ENCODE results near the gene ENAM.
A peak's percentile ranks its signal among the peaks of the same experiment; 100 is the strongest.
"Not testable (repeated sequence)": the region's sequence is repeated elsewhere in the genome, so short reads cannot be mapped to it uniquely, and the experiment has no call there.

The ENAM gene

DNA sequence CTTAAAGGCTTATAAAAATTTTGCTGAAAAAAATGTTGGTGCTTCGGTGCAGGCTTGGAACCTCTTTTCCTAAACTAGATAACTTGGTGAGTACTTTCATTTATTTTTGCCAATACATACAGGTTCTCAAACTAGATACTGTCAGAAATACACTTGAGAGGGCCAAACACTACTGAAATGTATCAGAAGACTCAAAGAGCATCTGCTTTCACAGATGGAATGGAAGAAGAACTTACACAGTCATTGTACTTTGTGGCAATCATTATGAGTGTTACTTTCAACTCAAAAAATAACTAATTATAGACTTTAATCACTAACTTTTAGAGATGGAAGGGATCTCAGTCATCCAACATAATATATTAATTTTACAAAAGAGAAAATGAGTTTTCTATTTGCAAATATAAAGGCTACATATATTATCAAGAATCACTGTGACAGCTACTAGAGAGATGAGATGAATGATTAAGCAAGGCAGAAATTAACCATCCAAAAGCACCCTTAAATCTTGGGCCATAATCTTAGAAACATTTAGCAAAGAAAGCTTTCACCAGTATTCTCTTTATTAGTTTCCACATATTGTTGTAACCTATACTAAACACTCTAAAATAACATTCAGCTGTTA lies 1.0 kb downstream of the ENAM start:
- DNase-seq (ENCODE audit: low spot score), result no peak

DNA sequence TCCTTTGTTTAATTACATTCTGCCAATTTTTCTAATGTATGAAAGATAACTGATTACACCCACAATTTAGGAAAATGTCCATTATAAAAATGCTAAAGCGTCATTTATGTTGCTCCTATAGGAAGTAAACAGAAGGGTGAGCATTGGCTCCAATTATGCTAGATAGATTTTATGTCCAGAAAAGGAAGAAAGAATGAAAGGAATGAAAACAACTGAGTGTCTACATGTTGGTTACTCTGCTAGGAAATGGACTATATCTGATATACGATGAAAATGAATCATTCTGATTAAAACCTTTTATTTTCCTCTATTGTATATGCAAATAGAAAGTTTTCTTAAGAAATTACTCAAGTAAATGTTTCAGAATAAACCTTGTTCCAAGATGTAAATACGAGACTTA lies 1.6 kb downstream of the ENAM start:
- no peak for DNase-seq (ENCODE audit: low spot score)

DNA sequence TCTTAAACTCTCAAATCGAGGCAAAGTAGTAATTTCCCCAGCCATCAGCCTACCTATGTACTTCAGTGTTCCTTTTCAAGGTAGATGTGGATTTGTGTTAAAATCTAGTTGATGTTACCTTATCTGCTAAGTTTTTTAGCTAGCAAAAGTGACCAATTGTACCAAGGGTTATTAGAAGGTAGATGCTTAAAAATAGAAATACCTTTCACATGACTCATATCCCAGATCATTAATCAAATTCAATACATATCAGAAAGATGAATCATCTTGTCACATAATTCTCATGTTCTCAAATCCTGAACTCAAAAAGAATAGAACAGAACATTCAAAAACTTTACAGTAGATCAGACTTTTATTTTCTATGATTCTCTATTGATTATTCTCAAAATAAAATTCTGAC lies 3.5 kb downstream of the ENAM start:
- DNase-seq (ENCODE audit: low spot score), result no peak

DNA sequence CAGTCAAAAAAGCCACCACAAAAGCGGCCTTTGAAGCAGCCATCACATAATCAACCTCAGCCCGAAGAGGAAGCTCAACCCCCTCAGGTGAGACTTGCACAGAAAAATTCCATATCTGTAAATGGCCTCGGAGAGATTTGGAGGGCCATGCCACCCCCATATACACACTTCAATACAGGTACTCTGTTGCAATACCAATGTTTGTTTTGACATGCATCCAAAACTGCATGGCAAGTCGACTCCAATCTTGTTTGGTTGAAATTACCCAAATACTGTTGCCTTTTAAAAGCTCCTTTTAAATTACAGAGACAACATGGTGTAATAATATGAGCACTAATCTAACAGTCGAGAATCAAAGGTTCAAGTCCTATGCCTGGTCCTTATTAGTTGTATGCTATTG lies 5.9 kb downstream of the ENAM start:
- DNase-seq (ENCODE audit: low spot score), result no peak

DNA sequence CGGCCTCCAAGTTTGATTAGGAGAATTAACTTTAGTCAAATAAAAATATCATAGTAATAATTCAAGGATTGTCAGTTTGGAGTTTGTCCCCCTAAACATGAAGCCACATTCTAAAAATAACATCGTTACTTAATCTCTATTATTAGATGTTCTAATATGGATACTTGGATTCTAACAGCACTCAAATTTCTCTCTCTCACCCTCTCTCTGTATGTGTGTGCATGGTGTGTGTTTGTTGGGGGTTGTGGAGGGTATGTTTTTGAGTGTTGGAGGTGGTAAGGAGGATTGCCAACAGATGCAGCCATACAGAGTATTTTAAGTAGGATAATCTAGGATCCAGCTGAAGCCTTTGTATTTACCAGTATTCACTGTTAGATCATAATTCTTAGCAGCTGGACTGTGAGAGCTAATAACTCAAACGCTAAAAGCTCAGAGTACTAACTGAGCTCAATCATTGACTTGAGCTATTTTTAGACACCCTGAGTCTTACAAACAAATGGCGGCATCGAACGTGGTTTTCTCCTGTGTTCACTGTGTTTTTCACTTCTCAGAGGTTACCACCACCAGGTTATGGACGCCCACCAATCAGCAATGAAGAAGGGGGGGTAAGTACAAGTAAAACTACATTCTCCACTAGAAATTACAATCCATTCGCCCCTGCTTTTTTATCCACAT lies 8.8 kb downstream of the ENAM start:
- DNase-seq (ENCODE audit: low spot score), result peak; percentile 8

DNA sequence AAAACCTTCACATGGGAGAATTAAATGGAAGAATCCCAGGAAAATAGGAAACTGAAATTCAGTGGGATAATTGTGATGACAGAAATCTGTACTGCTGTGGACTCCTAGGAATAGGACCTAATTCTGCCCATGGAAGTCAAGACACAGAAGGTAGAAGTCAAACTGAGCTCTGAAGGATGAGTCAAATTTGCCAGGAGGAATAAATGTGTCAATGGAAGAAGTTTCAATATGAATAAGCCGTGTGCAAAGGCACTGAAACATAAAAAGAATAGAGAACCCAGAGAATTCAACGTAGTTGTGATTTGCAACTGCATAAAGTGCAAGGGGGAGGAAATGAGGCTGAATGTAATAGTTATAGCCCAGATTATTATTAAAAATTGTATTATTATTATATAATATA lies 11.6 kb downstream of the ENAM start:
- DNase-seq (ENCODE audit: low spot score), result no peak

DNA sequence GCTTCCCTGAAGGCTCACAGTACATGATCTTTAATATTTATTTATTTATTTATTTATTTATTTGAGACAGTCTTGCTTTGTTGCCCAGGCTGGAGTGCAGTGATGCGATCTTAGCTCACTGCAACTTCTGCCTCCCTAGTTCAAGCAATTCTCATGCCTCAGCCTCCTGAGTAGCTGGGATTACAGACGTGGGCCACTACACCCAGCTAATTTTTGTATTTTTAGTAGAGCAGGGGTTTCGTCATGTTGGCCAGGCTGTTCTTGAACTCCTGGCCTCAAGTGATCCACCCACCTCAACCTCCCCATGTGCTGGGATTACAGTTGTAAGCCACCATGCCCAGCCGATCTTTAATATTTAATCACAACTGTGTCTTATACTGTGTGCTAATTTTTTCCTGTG lies 22.2 kb downstream of the ENAM start:
- DNase-seq (ENCODE audit: low spot score), result not testable (repeated sequence)

DNA sequence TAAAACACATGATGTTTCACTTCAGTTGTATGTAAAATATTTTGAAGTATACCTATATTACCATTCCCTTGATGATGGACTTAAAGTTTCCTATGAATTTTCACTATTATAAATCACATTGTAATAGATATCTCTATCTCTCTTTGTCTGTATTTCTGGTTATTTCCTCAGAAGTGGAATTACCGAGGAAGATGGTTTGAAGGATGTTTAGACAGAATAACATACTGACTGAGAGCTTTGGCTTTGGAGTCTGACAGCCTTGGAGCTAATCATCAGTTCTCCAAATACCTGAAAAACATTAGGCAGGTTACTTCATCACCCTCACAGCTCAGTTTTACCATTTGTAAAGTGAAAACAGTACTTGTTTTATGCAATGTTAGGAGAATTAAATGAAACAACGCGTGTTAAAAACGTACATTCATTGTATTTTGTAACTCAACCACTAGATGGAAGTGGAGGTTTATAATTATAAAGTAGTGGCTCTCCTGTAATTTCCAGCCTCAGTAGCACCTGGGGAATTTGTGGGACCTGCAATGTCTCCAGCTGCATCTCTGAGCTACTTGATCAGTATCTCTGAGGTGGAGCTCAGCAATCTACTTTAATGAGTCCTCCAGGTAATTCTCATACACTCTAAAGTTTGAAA lies 23.4 kb downstream of the ENAM start:
- DNase-seq (ENCODE audit: low spot score), result peak; percentile 57

DNA sequence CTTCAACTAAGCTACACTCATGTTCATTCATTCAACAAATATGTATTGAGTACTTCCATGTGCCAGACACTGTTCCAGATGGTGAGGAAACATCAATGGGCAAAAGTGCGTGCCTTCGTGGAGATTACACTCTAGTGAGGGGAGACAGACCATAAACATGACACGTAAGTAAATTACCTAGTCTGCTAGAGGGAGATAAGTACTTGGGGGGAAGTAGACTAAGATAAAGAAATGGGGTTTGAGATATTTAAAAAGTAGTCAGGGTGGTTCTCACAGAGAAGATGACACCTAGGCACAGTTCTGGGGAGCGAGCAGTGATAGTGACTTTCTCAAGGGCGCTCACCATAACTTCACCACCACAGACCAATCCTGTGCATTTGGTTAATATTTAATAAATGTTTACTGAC lies 26.1 kb downstream of the ENAM start:
- peak; percentile 10 for DNase-seq (ENCODE audit: low spot score)

DNA sequence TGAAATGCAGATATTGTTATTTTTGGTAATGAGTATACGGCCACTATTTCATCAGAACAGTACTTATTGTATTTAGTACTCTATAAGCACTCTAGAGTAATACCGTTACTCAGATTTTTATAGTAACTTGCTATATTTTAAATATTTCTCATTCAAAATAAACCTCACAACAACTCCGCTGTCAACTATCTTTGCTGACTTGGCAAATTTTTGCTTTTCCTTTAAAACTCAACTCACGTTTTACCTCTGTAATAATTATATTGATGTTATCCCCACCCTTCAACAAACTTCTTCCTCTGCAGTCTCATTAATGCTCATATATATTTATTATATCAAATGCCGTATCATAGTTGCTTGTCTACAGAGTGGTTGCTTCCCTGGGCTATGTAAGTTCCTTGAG lies 28.8 kb downstream of the ENAM start:
- no peak for DNase-seq (ENCODE audit: low spot score)

DNA sequence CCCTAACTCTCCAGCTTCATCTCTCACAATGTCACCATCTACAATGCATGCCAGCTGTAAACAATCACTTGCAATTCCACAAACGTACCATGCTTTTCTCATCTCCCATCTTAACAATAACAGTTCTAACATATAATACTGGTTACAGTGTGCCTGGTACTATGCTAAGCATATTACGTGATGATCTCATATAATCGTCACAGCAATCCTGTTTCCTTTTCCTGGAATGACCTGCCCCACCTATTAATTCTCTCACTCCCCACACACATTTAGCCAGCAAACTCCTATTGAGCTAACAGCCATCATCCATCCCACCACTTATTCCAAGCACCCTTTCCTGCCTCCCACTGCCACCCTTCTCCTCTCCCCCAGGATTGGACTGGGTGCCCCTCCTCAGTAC lies 29.9 kb downstream of the ENAM start:
- no peak for DNase-seq (ENCODE audit: low spot score)

DNA sequence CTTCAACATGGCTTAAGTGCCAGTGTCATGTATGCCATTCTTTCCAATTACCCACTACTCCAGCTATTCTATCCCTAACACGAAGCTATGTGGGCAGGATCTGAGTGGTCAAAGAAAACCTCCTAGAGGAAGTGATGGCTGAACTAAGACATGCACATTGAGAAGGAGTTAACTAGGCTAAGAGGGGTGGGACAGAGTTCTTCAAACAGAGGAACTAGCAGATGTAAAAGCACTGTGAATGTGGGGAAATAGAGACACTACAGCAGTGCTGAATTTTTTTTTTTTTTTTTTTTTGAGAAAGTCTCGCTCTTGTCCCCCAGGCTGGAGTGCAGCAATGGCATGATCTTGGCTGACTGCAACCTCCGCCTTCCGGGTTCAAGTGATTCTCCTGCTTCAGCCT lies 31.6 kb downstream of the ENAM start:
- DNase-seq (ENCODE audit: low spot score), result no peak

DNA sequence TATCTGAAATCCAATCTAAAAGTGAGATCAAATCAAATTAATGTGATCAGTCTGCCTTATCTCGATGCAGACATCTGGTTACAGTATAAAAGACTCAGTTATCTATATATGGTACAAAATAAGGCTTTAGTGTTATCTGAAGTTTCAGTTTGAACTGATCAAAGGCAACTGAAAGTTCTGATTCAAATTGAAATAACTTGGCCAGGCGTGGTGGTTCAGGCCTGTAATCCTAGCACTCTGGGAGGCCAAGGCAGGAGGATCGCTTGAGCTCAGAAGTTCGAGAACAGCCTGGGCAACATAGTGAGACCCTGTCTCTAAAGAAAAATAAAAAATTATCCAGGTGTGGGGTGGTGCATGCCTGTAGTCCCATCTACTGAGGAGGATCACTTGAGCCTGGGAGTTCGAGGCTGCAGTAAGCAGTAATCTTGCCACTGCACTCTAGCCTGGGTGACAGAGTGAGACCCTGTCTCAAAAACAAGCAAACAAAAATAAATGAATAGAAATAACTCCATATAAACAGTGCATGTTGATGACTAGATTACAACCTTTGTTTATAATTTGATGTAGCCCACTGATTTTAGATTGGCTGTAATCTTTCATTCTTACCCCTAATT lies 32.9 kb downstream of the ENAM start:
- not testable (repeated sequence) for DNase-seq (ENCODE audit: low spot score)

DNA sequence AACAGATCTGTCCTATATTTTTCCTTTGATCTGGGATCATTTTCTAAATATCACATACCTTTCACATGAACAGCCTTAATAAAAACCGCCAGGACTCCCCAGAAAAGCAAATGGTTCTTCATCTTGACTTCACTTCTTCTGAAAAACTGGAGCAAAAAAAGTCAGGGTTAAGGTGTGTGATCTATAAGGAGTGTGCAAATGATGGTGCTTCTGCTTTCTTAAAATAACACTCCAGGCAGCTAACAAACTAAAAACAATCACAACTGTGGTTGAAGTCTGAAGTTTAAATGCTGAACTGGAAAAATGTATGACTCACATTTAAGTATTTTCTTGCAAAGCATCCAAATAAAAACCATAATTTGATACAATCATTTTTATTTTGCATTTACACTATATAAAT lies 37.8 kb downstream of the ENAM start, which contains the start of gene JCHAIN:
JCHAIN (minus strand) TSS at position 140 of the 400 bp plus-strand sequence; CDS start at position 122, 18 bp downstream.
- DNase-seq (ENCODE audit: low spot score), result peak; percentile 28

DNA sequence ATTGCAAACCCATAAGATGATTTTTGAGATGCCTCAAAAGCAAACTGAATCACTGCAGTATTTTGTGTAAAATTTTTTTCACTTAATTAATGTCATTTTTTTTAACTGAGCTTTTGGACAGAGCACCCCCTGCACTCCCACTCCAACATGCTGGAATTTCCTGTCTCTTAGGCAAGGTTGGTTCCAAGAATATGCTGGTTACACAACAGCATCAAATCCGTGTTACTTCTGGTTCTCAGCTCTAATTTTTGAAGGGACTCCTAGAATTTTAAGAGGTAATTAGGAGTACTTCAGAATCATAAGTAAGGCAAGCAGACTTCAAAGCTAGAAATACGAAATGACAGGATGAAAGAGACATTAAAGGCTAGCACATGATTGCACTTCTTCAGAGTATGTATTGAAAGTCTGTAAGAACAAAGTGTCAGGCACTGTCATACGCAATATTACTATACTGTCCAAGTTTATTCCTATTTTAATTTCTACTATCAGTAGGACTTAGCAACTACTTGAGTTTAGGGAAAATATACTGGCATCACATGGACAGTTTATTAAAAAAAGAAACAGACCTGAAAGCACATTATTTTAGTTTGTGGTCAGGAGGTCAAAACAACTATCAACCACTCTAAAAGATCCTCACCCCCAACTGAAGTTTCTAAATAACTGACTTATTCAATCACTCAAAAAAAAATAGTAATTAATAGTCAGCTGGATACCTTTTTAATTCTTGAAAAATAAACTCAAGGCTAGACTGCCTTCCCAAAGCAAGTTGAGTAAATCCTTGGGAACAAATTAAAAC lies 39.4 kb downstream of the ENAM start:
- peak; percentile 66 for DNase-seq (ENCODE audit: low spot score)

DNA sequence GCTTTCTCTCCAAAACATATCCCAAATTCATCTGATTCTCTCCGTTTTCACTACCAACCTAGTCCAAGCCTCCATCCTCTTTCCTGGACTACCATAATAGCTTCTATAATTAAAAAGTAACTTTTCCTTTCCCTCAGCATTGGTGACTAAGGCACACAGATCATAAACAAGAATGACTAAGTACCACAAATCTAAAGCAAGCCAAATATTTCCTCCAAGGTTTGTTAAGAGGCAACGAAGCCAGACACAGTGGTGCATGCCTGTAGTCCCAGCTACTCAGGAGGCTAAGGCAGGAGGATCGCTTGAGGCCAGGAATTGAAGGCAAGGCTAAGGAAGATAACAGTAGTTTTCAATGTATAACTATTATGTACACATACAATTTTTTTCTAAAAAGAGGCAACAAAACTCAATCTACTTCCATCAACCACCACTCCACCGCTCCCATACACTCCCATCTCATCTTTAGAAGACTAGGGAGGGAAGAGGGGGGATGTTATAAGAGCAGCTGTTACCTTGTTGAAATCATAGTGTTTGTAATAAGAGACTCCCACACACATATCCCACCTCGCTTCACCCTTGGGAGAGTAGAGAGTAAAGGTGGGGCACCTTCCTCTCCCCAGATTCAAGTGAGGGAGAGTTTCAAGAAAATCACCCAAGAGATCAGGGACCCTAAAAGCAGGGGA lies 41.9 kb downstream of the ENAM start:
- peak; percentile 33 for DNase-seq (ENCODE audit: low spot score)

DNA sequence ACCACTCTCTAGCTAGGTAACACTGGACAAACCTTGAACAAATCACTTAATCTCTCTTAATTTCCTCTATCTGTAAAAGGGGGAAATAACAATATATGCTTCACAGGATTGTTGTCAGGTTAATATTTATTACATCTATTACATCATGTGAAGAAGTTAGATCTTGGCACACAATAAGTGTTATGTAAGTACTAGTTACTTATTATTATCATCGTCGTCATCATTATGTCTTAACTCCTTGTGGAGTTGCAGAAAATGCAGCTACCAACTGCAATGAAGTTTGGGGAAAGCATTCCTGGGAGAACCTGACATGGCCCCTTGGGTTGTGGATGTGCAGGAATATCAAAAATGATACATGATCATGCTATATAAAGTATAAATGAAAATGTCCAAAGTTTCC lies 42.5 kb downstream of the ENAM start:
- no peak for DNase-seq (ENCODE audit: low spot score)

DNA sequence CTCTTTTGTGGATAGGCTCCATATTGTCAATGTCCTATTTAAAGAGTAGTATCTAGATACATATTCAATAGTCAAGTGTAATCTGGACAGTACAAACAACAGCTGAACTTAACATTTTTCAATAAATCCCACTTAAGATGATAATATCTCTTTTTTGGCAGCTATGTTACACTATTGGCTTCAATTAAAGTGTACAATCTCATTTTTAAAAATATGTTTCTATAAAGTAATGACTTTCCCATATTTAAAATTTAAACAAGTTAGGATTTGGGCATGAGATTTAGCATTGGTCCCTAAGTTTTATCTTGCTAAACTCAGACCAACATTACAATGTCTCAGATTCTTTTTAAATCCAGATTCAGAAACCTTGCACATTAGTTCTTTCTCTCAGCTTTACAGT lies 45.6 kb downstream of the ENAM start:
- no peak for DNase-seq (ENCODE audit: low spot score)

DNA sequence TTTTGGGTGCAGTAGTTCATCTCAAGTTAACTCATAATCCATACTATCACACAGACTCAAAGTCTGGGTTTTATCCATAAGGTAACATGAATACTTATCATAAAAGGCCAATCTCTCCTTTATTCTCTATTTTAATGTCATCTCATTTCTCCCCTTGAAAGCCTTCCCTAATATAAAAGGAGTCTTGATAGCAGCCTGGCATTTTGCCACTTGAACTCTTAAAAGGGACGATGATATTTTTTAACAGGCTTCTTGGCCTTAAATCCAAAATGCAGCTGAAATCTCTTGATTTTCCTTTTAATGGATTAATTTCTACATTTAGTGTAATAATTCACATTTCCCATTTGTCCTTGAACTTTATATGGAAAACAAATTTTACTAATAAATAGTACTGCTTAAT lies 46.2 kb downstream of the ENAM start:
- DNase-seq (ENCODE audit: low spot score), result no peak

DNA sequence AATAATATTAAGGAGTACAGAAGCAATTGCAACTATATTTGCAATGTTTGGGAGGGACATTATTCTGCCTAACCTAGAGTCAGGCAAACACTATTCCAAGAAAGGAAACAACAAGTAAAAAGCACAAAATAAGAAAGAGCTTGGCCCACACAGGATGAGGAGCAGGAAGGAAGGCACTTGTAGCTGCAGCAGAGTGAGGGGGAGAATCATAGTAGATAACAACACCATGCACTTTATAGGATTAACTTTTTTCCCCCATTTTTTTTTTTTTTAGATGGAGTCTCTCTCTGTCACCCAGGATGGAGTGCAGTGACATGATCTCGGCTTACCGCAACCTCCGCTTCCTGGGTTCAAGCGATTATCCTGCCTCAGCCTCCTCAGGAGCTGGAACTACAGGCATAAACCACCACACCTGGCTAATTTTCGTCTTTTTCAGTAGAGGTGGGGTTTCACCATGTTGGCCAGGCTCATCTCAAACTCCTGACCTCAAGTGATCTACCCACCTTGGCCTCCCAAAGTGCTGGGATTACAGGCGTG lies 48.1 kb downstream of the ENAM start:
- no peak for DNase-seq (ENCODE audit: low spot score)

DNA sequence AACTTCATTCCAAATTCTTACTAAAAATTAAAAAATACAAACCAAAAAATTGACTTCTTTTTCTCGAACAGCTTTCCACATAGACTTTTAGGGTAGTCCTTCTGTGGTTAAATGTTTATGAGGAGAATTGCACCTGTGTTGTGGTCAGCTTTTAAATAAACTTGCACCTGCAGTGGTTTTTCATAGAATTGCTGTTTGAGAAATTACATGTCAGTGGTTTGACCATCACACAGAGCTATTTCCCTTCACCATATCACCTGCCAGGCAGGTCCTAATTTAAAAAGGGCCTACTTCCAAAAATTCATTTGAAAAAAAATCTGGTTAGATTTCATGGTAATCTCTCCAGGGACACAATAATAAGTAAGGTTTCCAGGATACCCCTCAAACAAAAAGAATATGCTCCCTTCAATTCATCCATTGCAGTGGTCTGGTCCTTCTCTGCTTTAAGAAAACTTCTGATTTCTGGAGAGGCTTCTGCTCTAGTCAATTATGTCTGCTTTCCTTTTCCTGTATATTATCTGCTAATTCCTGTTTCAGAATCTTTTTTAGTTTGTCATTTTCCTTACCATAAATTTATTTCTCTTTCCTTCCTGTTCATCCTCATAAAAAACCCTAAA lies 49.9 kb downstream of the ENAM start:
- no peak for DNase-seq (ENCODE audit: low spot score)
